ENCODE results near the gene SH3BP4.
A peak's percentile ranks its signal among the peaks of the same experiment; 100 is the strongest.

The SH3BP4 gene

GRCh38 chr2:234966340-234966739 is 14.5 kb downstream of the SH3BP4 start:
- peaks cover 9 to 18% of the 10 kb centered on the region in 2 donors for H3K27me3 Mint-ChIP-seq

DNA sequence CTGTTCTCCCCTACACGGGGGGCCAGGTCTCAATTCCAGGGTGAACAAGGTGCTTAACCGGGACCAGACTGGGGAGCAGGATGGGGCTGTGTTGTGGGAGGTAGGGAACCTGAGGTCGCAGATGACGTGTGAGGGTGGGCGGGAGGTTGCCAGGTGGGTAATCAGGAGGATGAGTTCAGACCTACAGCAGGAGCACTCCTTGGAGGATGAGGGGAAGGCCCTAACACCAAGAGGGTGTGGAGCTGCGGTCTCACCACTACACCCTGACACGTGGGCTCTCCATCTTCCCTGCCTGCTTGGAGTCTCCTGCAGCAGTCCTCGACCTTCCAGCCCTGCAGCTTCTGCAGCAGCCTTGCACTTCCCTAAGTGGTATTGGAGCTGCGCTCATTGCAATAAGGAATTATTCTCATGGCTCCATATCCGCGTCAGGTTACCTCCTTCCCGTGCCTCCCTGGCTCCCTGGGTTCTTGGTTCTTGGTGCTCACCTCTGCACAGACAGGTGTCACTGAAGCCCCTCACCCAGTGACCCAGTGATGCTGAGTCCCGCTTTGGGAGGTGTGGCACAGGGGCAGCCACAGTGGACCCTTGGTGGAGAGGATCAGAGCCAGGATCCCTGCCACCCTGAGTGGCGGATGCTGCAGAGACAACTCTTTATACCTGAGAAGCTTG is 15.5 kb downstream of the SH3BP4 start:
- ATAC-seq (replicated peaks) (no peak), DNase-seq (no peak)
- peaks cover 13 to 38% of the 10 kb centered on the region in 2 donors for H3K4me1 Mint-ChIP-seq
- H3K9me3 Mint-ChIP-seq = no peaks in the 10 kb centered on the region
- no peak overlapping the region for H3K4me3 Mint-ChIP-seq
- peaks cover 9 to 18% of the 10 kb centered on the region in 2 donors for H3K27me3 Mint-ChIP-seq
- peaks cover 4 to 16% of the 10 kb centered on the region in 2 donors for H3K36me3 Mint-ChIP-seq
- H3K27ac Mint-ChIP-seq = no peak overlapping the region

More at GRCh38 chr2:234966340-234966739, 14.5 kb downstream of the SH3BP4 start:
- H3K4me3 Mint-ChIP-seq = no peak overlapping the region
- ATAC-seq (replicated peaks) = no peak
- H3K4me1 Mint-ChIP-seq = peaks cover 13 to 32% of the 10 kb centered on the region in 2 donors
- no peaks in the 10 kb centered on the region for H3K9me3 Mint-ChIP-seq
- H3K36me3 Mint-ChIP-seq = peaks cover 4 to 16% of the 10 kb centered on the region in 2 donors
- no peak for DNase-seq
- H3K27ac Mint-ChIP-seq = no peak overlapping the region

- H3K9me3 Mint-ChIP-seq = no peaks in the 10 kb centered on the region
Measured at GRCh38 chr2:234967870-234968208, 16.0 kb downstream of the SH3BP4 start.

GRCh38 chr2:234968631-234969305 is 17.0 kb downstream of the SH3BP4 start:
- peak; percentile 46 to 62 for ATAC-seq (replicated peaks)
- Mint-ChIP-seq H3K4me3 (peak overlapping the region in 1 of 2 donors; percentile 37), H3K36me3 (peaks cover 4 to 18% of the 10 kb centered on the region in 2 donors), H3K4me1 (peaks cover 13 to 49% of the 10 kb centered on the region in 2 donors), H3K27me3 (peaks cover 9 to 18% of the 10 kb centered on the region in 2 donors), H3K27ac (no peak overlapping the region), H3K9me3 (no peaks in the 10 kb centered on the region)
- DNase-seq = no peak

More at GRCh38 chr2:234967870-234968208, 16.0 kb downstream of the SH3BP4 start:
- peaks cover 13 to 41% of the 10 kb centered on the region in 2 donors for H3K4me1 Mint-ChIP-seq
- peaks cover 4 to 18% of the 10 kb centered on the region in 2 donors for H3K36me3 Mint-ChIP-seq
- DNase-seq (no peak), ATAC-seq (replicated peaks) (no peak)
- no peak overlapping the region for H3K27ac Mint-ChIP-seq
- peaks cover 9 to 18% of the 10 kb centered on the region in 2 donors for H3K27me3 Mint-ChIP-seq
- no peak overlapping the region for H3K4me3 Mint-ChIP-seq

DNA sequence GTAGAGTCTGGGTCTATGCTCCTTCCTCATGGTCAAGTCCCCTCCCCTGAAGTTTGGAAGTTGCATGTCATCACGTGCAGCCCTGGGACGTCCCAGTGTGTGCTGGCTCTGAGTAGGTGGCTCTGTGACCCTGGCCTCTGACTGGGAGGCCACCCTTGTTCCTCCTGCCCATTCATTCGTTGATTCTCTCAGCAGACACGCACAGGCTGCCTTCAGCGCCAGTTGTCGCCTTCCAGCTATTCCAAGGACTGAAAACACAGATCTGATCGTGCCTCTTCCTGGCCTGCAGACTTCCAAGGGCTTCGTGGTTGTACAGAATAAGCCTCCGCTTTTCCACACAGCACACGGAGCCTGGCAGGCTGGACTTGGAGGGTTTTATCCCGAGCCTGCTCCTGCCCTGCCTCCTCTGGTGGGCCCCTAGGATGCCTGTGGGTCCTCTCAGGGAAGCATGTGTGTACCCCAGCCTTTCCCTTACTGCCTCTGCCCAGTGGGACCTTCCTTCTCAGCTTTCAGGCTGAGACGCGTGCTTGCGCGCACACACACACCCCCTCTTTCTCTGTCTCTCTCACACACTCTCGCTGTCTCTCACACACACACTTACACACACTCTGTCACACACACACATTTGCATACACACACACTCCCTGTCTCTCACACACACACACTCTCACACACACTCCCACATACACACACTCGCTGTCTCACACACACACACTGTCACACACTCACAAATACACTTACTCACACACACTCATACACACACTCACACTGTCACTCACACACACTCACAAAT is 17.7 kb downstream of the SH3BP4 start:
- peaks cover 9 to 18% of the 10 kb centered on the region in 2 donors for H3K27me3 Mint-ChIP-seq
- peaks cover 4 to 18% of the 10 kb centered on the region in 2 donors for H3K36me3 Mint-ChIP-seq
- no peak overlapping the region for H3K27ac Mint-ChIP-seq
- DNase-seq = no peak
- H3K9me3 Mint-ChIP-seq = no peaks in the 10 kb centered on the region
- H3K4me3 Mint-ChIP-seq = peak overlapping the region in 1 of 2 donors; percentile 37
- H3K4me1 Mint-ChIP-seq = peaks cover 13 to 50% of the 10 kb centered on the region in 2 donors
- ATAC-seq (replicated peaks) = peak in 1 of 2 donors; percentile 16

GRCh38 chr2:234970099-234970440 is 18.3 kb downstream of the SH3BP4 start:
- DNase-seq (no peak), ATAC-seq (replicated peaks) (no peak)
- no peak overlapping the region for H3K4me3 Mint-ChIP-seq
- peaks cover 4 to 18% of the 10 kb centered on the region in 2 donors for H3K36me3 Mint-ChIP-seq
- peaks cover 14 to 55% of the 10 kb centered on the region in 2 donors for H3K4me1 Mint-ChIP-seq
- no peaks in the 10 kb centered on the region for H3K9me3 Mint-ChIP-seq
- peaks cover 14 to 18% of the 10 kb centered on the region in 2 donors for H3K27me3 Mint-ChIP-seq
- H3K27ac Mint-ChIP-seq = no peak overlapping the region

DNA sequence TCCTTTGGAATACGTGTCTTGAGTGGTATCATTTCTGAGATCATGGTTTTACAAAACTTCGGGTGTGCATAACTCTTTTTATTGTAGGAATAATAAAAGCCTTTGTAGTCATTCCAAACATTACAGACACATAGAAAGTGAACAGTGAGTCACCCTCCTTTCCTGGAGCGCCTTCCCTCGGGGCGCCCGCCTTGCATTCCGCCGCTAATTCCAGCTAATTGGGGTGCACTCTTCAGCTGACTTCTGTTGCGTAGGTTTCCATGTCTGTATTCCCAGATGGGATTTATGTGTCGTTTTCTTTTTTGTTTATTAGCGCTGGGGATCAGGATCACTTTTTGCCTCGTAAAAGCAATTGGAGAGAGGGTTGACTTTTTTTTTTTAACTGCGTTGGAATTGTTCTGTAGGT is 18.7 kb downstream of the SH3BP4 start:
- peaks cover 14 to 18% of the 10 kb centered on the region in 2 donors for H3K27me3 Mint-ChIP-seq

DNA sequence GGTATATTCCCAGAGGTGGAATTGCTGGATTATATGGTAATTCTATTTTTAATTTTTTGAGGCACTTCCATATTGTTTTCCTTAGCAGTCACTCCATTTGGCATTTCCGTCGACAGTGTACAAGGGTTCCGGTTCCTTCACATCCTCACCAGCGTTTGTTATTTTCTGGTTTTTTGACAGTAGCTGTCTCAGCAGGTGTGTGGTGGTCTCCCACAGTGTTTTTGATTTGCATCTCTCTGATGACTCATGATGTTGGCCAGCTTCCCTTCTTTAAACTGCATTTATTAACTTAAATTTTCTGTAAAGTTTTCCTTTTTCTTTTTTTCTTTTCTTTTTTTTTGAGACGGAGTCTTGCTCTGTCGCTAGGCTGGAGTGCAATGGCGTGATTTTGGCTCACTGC is 19.7 kb downstream of the SH3BP4 start:
- no peaks in the 10 kb centered on the region for H3K9me3 Mint-ChIP-seq
- ATAC-seq (replicated peaks) = peak; percentile 67 to 78
- H3K27me3 Mint-ChIP-seq = peaks cover 14 to 18% of the 10 kb centered on the region in 2 donors
- H3K27ac Mint-ChIP-seq = no peak overlapping the region
- H3K36me3 Mint-ChIP-seq = peaks cover 4 to 10% of the 10 kb centered on the region in 2 donors
- peaks cover 14 to 57% of the 10 kb centered on the region in 2 donors for H3K4me1 Mint-ChIP-seq
- no peak overlapping the region for H3K4me3 Mint-ChIP-seq
- DNase-seq = no peak

More for the DNA sequence above, 18.7 kb downstream of the SH3BP4 start:
- H3K27ac Mint-ChIP-seq = no peak overlapping the region
- no peak for DNase-seq
- peaks cover 4 to 14% of the 10 kb centered on the region in 2 donors for H3K36me3 Mint-ChIP-seq
- H3K9me3 Mint-ChIP-seq = no peaks in the 10 kb centered on the region
- H3K4me1 Mint-ChIP-seq = peaks cover 14 to 57% of the 10 kb centered on the region in 2 donors
- no peak overlapping the region for H3K4me3 Mint-ChIP-seq
- no peak for ATAC-seq (replicated peaks)

GRCh38 chr2:234973008-234973407 is 21.2 kb downstream of the SH3BP4 start:
- DNase-seq (no peak), ATAC-seq (replicated peaks) (no peak)
- Mint-ChIP-seq H3K36me3 (peaks cover 4 to 10% of the 10 kb centered on the region in 2 donors), H3K4me3 (no peak overlapping the region), H3K4me1 (peaks cover 14 to 48% of the 10 kb centered on the region in 2 donors), H3K27ac (no peak overlapping the region), H3K27me3 (peaks cover 8 to 11% of the 10 kb centered on the region in 2 donors), H3K9me3 (no peaks in the 10 kb centered on the region)

DNA sequence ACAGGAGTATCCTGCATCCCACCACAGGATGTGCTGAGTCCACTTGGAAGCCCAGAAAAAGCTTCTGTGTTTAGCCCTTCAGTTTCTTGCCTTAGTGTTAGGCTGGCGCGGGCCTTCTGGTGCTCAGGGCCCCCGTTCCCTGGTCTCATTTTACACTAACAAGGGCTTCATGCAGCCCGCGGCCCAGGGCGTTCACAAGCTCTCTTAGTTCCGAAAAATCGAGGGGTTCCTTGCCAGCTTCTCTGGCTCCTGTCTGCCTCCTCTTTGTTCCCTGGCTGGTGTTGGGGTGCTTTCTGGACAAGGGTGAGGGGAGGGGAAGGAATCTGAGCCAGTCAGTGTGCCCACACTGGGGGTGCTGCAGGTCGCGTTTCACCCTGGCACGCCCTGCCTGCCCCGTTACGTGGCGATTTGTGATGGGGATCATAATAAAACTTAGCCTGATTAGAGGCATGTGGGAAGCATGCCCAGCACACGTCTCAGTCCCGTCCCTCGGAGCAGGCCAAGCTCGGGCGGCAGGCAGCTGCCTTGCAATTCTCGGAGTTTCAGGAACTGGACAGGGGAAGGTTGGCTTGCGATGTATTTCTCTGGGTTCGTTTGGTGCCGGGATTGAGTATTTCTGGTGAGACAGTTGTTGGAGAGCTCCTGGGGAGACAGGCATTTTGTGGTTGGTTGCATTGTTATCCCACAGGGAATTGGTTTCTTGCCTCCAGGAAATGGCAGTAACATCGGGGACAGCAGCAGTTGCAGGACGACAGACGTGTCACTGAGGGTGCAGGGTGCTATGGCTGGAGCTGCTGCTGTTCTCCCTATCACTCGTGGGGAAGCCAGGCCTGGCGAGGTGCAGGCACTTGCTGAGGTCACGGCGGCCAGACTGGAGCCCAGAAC is 22.9 kb downstream of the SH3BP4 start:
- Mint-ChIP-seq H3K27ac (peak overlapping the region; percentile 47), H3K4me3 (no peak overlapping the region), H3K36me3 (peaks cover 10 to 19% of the 10 kb centered on the region in 2 donors), H3K27me3 (peaks cover 7 to 13% of the 10 kb centered on the region in 2 donors), H3K4me1 (peaks cover 6 to 38% of the 10 kb centered on the region in 2 donors), H3K9me3 (peaks cover 0 to 6% of the 10 kb centered on the region in 2 donors)
- ATAC-seq (replicated peaks) (no peak), DNase-seq (no peak)

GRCh38 chr2:234975611-234976010 is 23.8 kb downstream of the SH3BP4 start:
- Mint-ChIP-seq H3K27me3 (peaks cover 7 to 10% of the 10 kb centered on the region in 2 donors), H3K4me1 (peaks cover 6 to 38% of the 10 kb centered on the region in 2 donors), H3K27ac (no peak overlapping the region), H3K4me3 (no peak overlapping the region), H3K9me3 (peaks cover 0 to 6% of the 10 kb centered on the region in 2 donors), H3K36me3 (peaks cover 9 to 16% of the 10 kb centered on the region in 2 donors)
- DNase-seq (no peak), ATAC-seq (replicated peaks) (no peak)

- Mint-ChIP-seq H3K4me3 (no peak overlapping the region), H3K9me3 (peaks cover 0 to 6% of the 10 kb centered on the region in 2 donors), H3K27ac (no peak overlapping the region), H3K27me3 (peaks cover 16% of the 10 kb centered on the region in 2 donors), H3K4me1 (peaks cover 11 to 44% of the 10 kb centered on the region in 2 donors), H3K36me3 (peaks cover 9 to 13% of the 10 kb centered on the region in 2 donors)
- DNase-seq (no peak), ATAC-seq (replicated peaks) (no peak)
Measured at GRCh38 chr2:234976479-234977227, 24.8 kb downstream of the SH3BP4 start.

DNA sequence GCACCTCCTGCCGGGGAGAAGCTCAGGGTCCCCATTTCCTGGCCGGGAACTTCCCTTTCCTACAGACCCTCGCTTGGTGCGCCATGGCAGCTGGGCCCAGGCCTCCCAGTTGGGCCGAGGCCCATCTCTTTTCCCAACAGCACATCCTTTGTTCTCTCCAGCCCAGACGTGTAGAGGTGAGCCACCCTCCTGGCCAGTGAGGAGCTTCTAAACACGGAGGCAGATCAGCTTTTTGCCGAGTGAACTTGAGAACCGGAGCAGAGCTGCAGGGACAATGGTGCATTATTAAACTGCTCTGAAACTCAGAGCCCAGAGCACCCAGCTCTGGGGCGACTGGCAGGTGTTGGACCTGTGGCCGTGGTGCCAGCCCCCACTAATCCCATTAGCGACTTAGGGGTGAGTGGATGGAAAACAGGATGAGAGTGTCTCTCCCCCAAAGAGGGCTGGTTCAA is 25.4 kb downstream of the SH3BP4 start:
- Mint-ChIP-seq H3K4me1 (peaks cover 12 to 45% of the 10 kb centered on the region in 2 donors), H3K9me3 (peaks cover 0 to 6% of the 10 kb centered on the region in 2 donors), H3K36me3 (peaks cover 9 to 13% of the 10 kb centered on the region in 2 donors), H3K4me3 (no peak overlapping the region), H3K27ac (no peak overlapping the region), H3K27me3 (peaks cover 18 to 19% of the 10 kb centered on the region in 2 donors)
- DNase-seq (no peak), ATAC-seq (replicated peaks) (no peak)
